ENCODE data around the gene CATSPERZ.

GRCh38 chr11:64288353-64288750 lies 11.8 kb upstream of the CATSPERZ start:
- no peak for TF ChIP-seq CTCF (conservative IDR thresholded peaks at IDR 0.05; ENCODE audit: low read length)
- TF ChIP-seq EZH2phosphoT487 (IDR thresholded peaks at IDR 0.05; ENCODE audit: borderline replicate concordance): no peak
